GM19372 (cell line): ENCODE data around the gene CAMP.
"Not testable (repeated sequence)": the region's sequence is repeated elsewhere in the genome, so short reads cannot be mapped to it uniquely, and the experiment has no call there.

Experiments
- ATAC-seq: cut with Tn5 transposase; IDR thresholded peaks from one replicate; pipeline ENCODE4 v1.9.1; 2021; ENCODE audit warnings: mild to moderate bottlenecking, low read depth, moderate library complexity; ENCODE audit not compliant: unreplicated experiment

The CAMP gene

GRCh38 chr3:48247401-48247811, 24.1 kb downstream of the CAMP start:
- no peak for ATAC-seq

GRCh38 chr3:48248095-48248850, 25.0 kb downstream of the CAMP start:
- ATAC-seq = no peak

GRCh38 chr3:48256557-48256956, 33.3 kb downstream of the CAMP start:
- no peak for ATAC-seq

GRCh38 chr3:48258530-48258929, 35.2 kb downstream of the CAMP start:
- ATAC-seq = no peak

GRCh38 chr3:48267782-48268181, 44.5 kb downstream of the CAMP start:
- ATAC-seq = no peak

- no peak for ATAC-seq
Measured at GRCh38 chr3:48268381-48268935, 45.2 kb downstream of the CAMP start.

- no peak for ATAC-seq
Measured at GRCh38 chr3:48268936-48269561, 45.8 kb downstream of the CAMP start.

GRCh38 chr3:48269592-48269991, 46.3 kb downstream of the CAMP start:
- ATAC-seq = no peak

- ATAC-seq = no peak
Measured at GRCh38 chr3:48270306-48270705, 47.0 kb downstream of the CAMP start.

- ATAC-seq = not testable (repeated sequence)
Measured at GRCh38 chr3:48271223-48271622, 47.9 kb downstream of the CAMP start.

- no peak for ATAC-seq
Measured at GRCh38 chr3:48271763-48272498, 48.6 kb downstream of the CAMP start.

GRCh38 chr3:48273594-48274211, 50.4 kb downstream of the CAMP start:
- no peak for ATAC-seq

GRCh38 chr3:48274452-48274851, 51.2 kb downstream of the CAMP start:
- no peak for ATAC-seq
